ENCODE data around the gene CEP131. TPM values are rescaled to one million over a fixed set of nuclear protein-coding genes. Genes with fewer than 3 reads are reported as not detected.

Gene CEP131
- total RNA-seq, 2 donors from 2014 or later = 23.2 to 28.0 TPM

- H3K27me3 ChIP-seq (ENCODE audit: control insufficient read depth, insufficient read depth, low read length, poor library complexity, severe bottlenecking) = no peaks in the 10 kb centered on the region
- WGBS, 2 experiments (ENCODE audit: insufficient coverage in 1 of 2, insufficient read length in 1 of 2) = 94 to 96% methylated on average over 19 to 45 of the region's 45 CpGs
- no peaks in the 10 kb centered on the region for H3K9me3 ChIP-seq (ENCODE audit: control insufficient read depth, low read length)
- H3K4me1 ChIP-seq (ENCODE audit: control insufficient read depth, insufficient read depth, low read length) = no peaks in the 10 kb centered on the region
- H3K27ac ChIP-seq (ENCODE audit: low read depth, low read length) = no peak overlapping the region
- peaks cover 3% of the 10 kb centered on the region for H3K36me3 ChIP-seq (ENCODE audit: control insufficient read depth, insufficient read depth, low read length)
- no peak overlapping the region for H3K4me3 Mint-ChIP-seq
- H3K4me3 ChIP-seq (ENCODE audit: low read length) = no peak overlapping the region
- no peaks in the 10 kb centered on the region for H3K27me3 Mint-ChIP-seq (ENCODE audit: insufficient read depth)
- no peak overlapping the region for H3K9ac ChIP-seq (ENCODE audit: extremely low read depth, low read length, poor library complexity, severe bottlenecking)
- H3K36me3 Mint-ChIP-seq (ENCODE audit: low read depth) = peaks cover 12% of the 10 kb centered on the region
- TF ChIP-seq, protein P1, sequence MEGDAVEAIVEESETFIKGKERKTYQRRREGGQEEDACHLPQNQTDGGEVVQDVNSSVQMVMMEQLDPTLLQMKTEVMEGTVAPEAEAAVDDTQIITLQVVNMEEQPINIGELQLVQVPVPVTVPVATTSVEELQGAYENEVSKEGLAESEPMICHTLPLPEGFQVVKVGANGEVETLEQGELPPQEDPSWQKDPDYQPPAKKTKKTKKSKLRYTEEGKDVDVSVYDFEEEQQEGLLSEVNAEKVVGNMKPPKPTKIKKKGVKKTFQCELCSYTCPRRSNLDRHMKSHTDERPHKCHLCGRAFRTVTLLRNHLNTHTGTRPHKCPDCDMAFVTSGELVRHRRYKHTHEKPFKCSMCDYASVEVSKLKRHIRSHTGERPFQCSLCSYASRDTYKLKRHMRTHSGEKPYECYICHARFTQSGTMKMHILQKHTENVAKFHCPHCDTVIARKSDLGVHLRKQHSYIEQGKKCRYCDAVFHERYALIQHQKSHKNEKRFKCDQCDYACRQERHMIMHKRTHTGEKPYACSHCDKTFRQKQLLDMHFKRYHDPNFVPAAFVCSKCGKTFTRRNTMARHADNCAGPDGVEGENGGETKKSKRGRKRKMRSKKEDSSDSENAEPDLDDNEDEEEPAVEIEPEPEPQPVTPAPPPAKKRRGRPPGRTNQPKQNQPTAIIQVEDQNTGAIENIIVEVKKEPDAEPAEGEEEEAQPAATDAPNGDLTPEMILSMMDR (conservative IDR thresholded peaks at IDR 0.05) = no peak
- no peak overlapping the region for H3K27ac Mint-ChIP-seq
- no peaks in the 10 kb centered on the region for H3K4me1 Mint-ChIP-seq
- H3K9me3 Mint-ChIP-seq = no peaks in the 10 kb centered on the region
- no peak for DNase-seq
Measured at GRCh38 chr17:81196505-81197408, 26.0 kb downstream of the CEP131 start.

DNA sequence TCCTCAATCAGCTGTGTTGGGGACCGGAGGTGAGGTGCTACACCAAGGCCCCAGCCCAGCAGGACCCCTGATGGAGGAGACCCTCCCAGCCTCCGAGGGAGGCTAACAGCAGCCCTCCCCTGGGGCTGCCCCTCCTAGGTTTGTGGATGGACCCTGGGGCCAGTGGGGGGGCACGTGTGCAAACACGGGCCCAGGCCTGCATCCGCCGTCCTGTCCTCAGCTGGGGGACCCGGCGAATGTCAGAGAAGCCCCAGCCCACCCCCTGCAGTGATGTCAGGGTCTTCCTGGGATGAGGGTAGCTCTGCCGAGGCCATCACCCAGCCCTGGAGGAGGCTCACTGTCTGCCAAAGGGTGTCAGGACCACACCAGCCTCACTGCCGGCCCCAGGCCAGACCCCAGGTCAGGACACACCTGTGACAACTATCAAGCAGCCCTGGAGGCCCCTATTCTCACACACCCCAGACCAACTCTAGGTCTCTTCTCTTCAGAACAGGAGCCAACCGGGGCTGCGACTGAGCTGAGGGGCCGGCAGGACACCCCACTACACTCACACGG lies 26.7 kb downstream of the CEP131 start:
- WGBS, 2 experiments (ENCODE audit: insufficient coverage in 1 of 2, insufficient read length in 1 of 2) = 94 to 95% methylated on average over 4 to 14 of the region's 14 CpGs
- H3K36me3 Mint-ChIP-seq (ENCODE audit: low read depth) = peaks cover 7% of the 10 kb centered on the region
- no peak overlapping the region for H3K27ac Mint-ChIP-seq
- Histone ChIP-seq H3K27me3 (ENCODE audit: control insufficient read depth, insufficient read depth, low read length, poor library complexity, severe bottlenecking) (no peaks in the 10 kb centered on the region), H3K36me3 (ENCODE audit: control insufficient read depth, insufficient read depth, low read length) (no peaks in the 10 kb centered on the region), H3K4me3 (ENCODE audit: low read length) (no peak overlapping the region), H3K4me1 (ENCODE audit: control insufficient read depth, insufficient read depth, low read length) (no peaks in the 10 kb centered on the region), H3K27ac (ENCODE audit: low read depth, low read length) (no peak overlapping the region), H3K9ac (ENCODE audit: extremely low read depth, low read length, poor library complexity, severe bottlenecking) (no peak overlapping the region), H3K9me3 (ENCODE audit: control insufficient read depth, low read length) (no peaks in the 10 kb centered on the region)
- no peaks in the 10 kb centered on the region for H3K4me1 Mint-ChIP-seq
- TF ChIP-seq, protein P1 (conservative IDR thresholded peaks at IDR 0.05) = no peak
- H3K27me3 Mint-ChIP-seq (ENCODE audit: insufficient read depth) = no peaks in the 10 kb centered on the region
- H3K9me3 Mint-ChIP-seq = no peaks in the 10 kb centered on the region
- no peak overlapping the region for H3K4me3 Mint-ChIP-seq
- DNase-seq = no peak

- Histone ChIP-seq H3K4me1 (ENCODE audit: control insufficient read depth, insufficient read depth, low read length) (no peaks in the 10 kb centered on the region), H3K4me3 (ENCODE audit: low read length) (no peak overlapping the region), H3K27ac (ENCODE audit: low read depth, low read length) (no peak overlapping the region), H3K36me3 (ENCODE audit: control insufficient read depth, insufficient read depth, low read length) (no peaks in the 10 kb centered on the region), H3K9me3 (ENCODE audit: control insufficient read depth, low read length) (no peaks in the 10 kb centered on the region), H3K9ac (ENCODE audit: extremely low read depth, low read length, poor library complexity, severe bottlenecking) (no peak overlapping the region), H3K27me3 (ENCODE audit: control insufficient read depth, insufficient read depth, low read length, poor library complexity, severe bottlenecking) (no peaks in the 10 kb centered on the region)
- Mint-ChIP-seq H3K36me3 (ENCODE audit: low read depth) (peaks cover 4% of the 10 kb centered on the region), H3K9me3 (no peaks in the 10 kb centered on the region), H3K4me3 (no peak overlapping the region), H3K27ac (no peak overlapping the region), H3K4me1 (no peaks in the 10 kb centered on the region), H3K27me3 (ENCODE audit: insufficient read depth) (no peaks in the 10 kb centered on the region)
- WGBS, 2 experiments (ENCODE audit: insufficient coverage in 1 of 2, insufficient read length in 1 of 2) = 94 to 96% methylated on average over 30 to 37 of the region's 37 CpGs
- TF ChIP-seq, protein P1 (conservative IDR thresholded peaks at IDR 0.05) = no peak
- DNase-seq = no peak
Measured at GRCh38 chr17:81194941-81195901, 27.5 kb downstream of the CEP131 start.
